K562 (cell line): Measurements from ENCODE around the gene SEZ6. TPM values are rescaled to one million over a fixed set of nuclear protein-coding genes. Genes with fewer than 3 reads are reported as not detected.
A peak's percentile ranks its signal among the peaks of the same experiment; 100 is the strongest.

ENCODE experiments used
- ARID1B ChIP-seq: fragments of 450-650 bp; IDR thresholded peaks from 2 replicates; pipeline ENCODE4 v1.6.1; 2016; ENCODE audit warnings: antibody characterized with exemption, mild to moderate bottlenecking, inconsistent platforms
- C11orf30 ChIP-seq: fragments of 450-650 bp; IDR thresholded peaks from 2 replicates; pipeline ENCODE4 v1.6.1; 2016; ENCODE audit warnings: low read depth, mild to moderate bottlenecking
- CCNT2 ChIP-seq: IDR thresholded peaks from 2 replicates; pipeline ENCODE4 v1.6.1; 2011; ENCODE audit warnings: borderline replicate concordance, low read depth, mild to moderate bottlenecking, moderate library complexity, mixed read lengths, low read length; ENCODE audit not compliant: insufficient read length; ENCODE audit errors: extremely low read depth
- DMBX1 ChIP-seq: fragments of 250-450 bp; sonication (Bioruptor Pico); IDR thresholded peaks from 2 replicates; pipeline ENCODE4 v1.8.0; 2022; ENCODE audit warnings: inconsistent platforms, mild to moderate bottlenecking, moderate library complexity, borderline replicate concordance
- E2F3 ChIP-seq: fragments of 250-450 bp; sonication (Bioruptor Pico); IDR thresholded peaks from 2 replicates; pipeline ENCODE4 v1.4.0; 2020; ENCODE audit warnings: mild to moderate bottlenecking
- EGR1 ChIP-seq: fragments of 450-650 bp; conservative IDR thresholded peaks from 2 replicates; pipeline ENCODE4 v1.6.1; 2017; ENCODE audit warnings: mild to moderate bottlenecking
- FOXJ3 ChIP-seq: sonication (generic); formaldehyde crosslinking; IDR thresholded peaks from 2 replicates; pipeline ENCODE4 v1.4.0; 2020; ENCODE audit warnings: mild to moderate bottlenecking, missing genetic modification reagents
- FOXK2 ChIP-seq, 2 experiments: fragments of 450-650 bp; IDR thresholded peaks in 1 of 2; conservative IDR thresholded peaks in 1 of 2; 2 replicates each; pipeline ENCODE4 v1.6.1; 2016; ENCODE audit warnings: low read depth in 2 of 2, mild to moderate bottlenecking in 1 of 2
- KHSRP ChIP-seq: fragments of 450-650 bp; IDR thresholded peaks from 2 replicates; pipeline ENCODE4 v1.6.1; 2017
- MEF2A ChIP-seq: IDR thresholded peaks from 2 replicates; pipeline ENCODE4 v1.6.1; 2011; ENCODE audit warnings: low read depth, mild to moderate bottlenecking, low read length, moderate library complexity; ENCODE audit not compliant: control insufficient read depth
- MEIS2 ChIP-seq: fragments of 450-650 bp; IDR thresholded peaks from 2 replicates; pipeline ENCODE4 v1.6.1; 2014; ENCODE audit warnings: mild to moderate bottlenecking; ENCODE audit not compliant: partially characterized antibody
- NCOR1 ChIP-seq: fragments of 450-650 bp; IDR thresholded peaks from 2 replicates; pipeline ENCODE4 v1.6.1; 2016; ENCODE audit warnings: mild to moderate bottlenecking, moderate library complexity
- RBFOX2 ChIP-seq: fragments of 200-400 bp; formaldehyde crosslinking; IDR thresholded peaks from 2 replicates; pipeline ENCODE4 v1.6.1; 2017; ENCODE audit warnings: low read depth, mild to moderate bottlenecking, low read length, moderate library complexity
- RBM22 ChIP-seq: fragments of 200-400 bp; formaldehyde crosslinking; IDR thresholded peaks from 2 replicates; pipeline ENCODE4 v1.6.1; 2018; ENCODE audit warnings: low read length, low read depth; ENCODE audit not compliant: poor library complexity, severe bottlenecking
- TEAD2 ChIP-seq: fragments of 450-650 bp; IDR thresholded peaks from 2 replicates; pipeline ENCODE4 v1.6.1; 2016; ENCODE audit warnings: missing genetic modification characterization, control low read depth, missing compliant biosample characterization
- TOE1 ChIP-seq, 2 experiments: fragments of 450-650 bp in 1 of 2; sonication (generic) in 1 of 2; formaldehyde crosslinking in 1 of 2; IDR thresholded peaks; 2 replicates each; pipeline versions ENCODE4 v1.7.1 to v1.8.0; 2016 to 2022; ENCODE audit warnings: borderline replicate concordance in 2 of 2, mild to moderate bottlenecking in 2 of 2, antibody characterized with exemption in 1 of 2, inconsistent platforms in 1 of 2, low read depth in 1 of 2, missing genetic modification reagents in 1 of 2, moderate library complexity in 1 of 2
- ZFP30 ChIP-seq: fragments of 250-450 bp; sonication (Bioruptor Pico); IDR thresholded peaks from 2 replicates; pipeline ENCODE4 v1.8.0; 2022; ENCODE audit warnings: moderate library complexity, mild to moderate bottlenecking, inconsistent platforms, borderline replicate concordance
- ZKSCAN8 ChIP-seq: fragments of 200-800 bp; sonication (Bioruptor generic); IDR thresholded peaks from 2 replicates; pipeline ENCODE4 v1.6.1; 2016; ENCODE audit warnings: missing genetic modification characterization, missing compliant biosample characterization
- ZNF41 ChIP-seq: fragments of 250-450 bp; sonication (Bioruptor Pico); conservative IDR thresholded peaks from 2 replicates; pipeline ENCODE4 v1.4.0; 2020; ENCODE audit warnings: mild to moderate bottlenecking
- ZNF589 ChIP-seq: fragments of 200-800 bp; sonication (Bioruptor generic); IDR thresholded peaks from 2 replicates; pipeline ENCODE4 v1.6.1; 2016; ENCODE audit warnings: low read depth, missing genetic modification characterization, missing compliant biosample characterization
- ZNF785 ChIP-seq: fragments of 250-450 bp; sonication (Bioruptor Pico); IDR thresholded peaks from 2 replicates; pipeline ENCODE4 v1.4.0; 2020; ENCODE audit warnings: mild to moderate bottlenecking
- polyA plus RNA-seq, 8 experiments: library from polyadenylated mRNA; depleted of rRNA in 4 of 8; stranded (reverse) in 5 of 8; unstranded in 3 of 8; fragments of >200 nt; fragmentation: Nextera tagmentation in 2 of 8; fragmentation: Illumina TruSeq in 1 of 8; extraction: Ambion mirVana in 2 of 8; extraction: Trizol in 1 of 8; gene quantifications; 2 replicates each; pipeline versions ENCODE4 v1.2.1 to v1.2.3, GENCODE V29; 2011 to 2014; ENCODE audit warnings: inconsistent platforms in 1 of 8, missing spikeins in 1 of 8
- total RNA-seq, 7 experiments: library from RNA; depleted of rRNA in 6 of 7; stranded (reverse); fragments of >200 nt in 6 of 7; fragmentation: Illumina TruSeq in 2 of 7; extraction: Trizol in 2 of 7; gene quantifications; 2 replicates each; pipeline versions ENCODE4 v1.2.1 to v1.2.3, GENCODE V29; 2011 to 2021; ENCODE audit warnings: low replicate concordance in 1 of 7
- TF ChIP-seq, protein P1 (sequence below): sonication (generic); formaldehyde crosslinking; IDR thresholded peaks from 2 replicates; pipeline ENCODE4 v1.5.0; 2020; ENCODE audit warnings: missing genetic modification reagents
- TF ChIP-seq, protein P2 (sequence below): fragments of 450-650 bp; IDR thresholded peaks from 2 replicates; pipeline ENCODE4 v1.6.1; 2018; ENCODE audit warnings: mild to moderate bottlenecking, low read depth; ENCODE audit not compliant: partially characterized antibody
- TF ChIP-seq, protein P3 (sequence below): fragments of 200-400 bp; formaldehyde crosslinking; IDR thresholded peaks from 2 replicates; pipeline ENCODE4 v1.6.1; 2017; ENCODE audit warnings: mild to moderate bottlenecking, low read depth, low read length, moderate library complexity
- TF ChIP-seq, protein P4 (sequence below): fragments of 250-450 bp; sonication (Bioruptor Pico); IDR thresholded peaks from 2 replicates; pipeline ENCODE4 v1.8.0; 2021; ENCODE audit warnings: moderate library complexity, mild to moderate bottlenecking, inconsistent platforms

Gene SEZ6
- total and polyA plus RNA-seq, 9 of the 15 experiments (the other 6 are each of a cell fraction or from before 2014, with no cell fraction given) = not detected

DNA sequence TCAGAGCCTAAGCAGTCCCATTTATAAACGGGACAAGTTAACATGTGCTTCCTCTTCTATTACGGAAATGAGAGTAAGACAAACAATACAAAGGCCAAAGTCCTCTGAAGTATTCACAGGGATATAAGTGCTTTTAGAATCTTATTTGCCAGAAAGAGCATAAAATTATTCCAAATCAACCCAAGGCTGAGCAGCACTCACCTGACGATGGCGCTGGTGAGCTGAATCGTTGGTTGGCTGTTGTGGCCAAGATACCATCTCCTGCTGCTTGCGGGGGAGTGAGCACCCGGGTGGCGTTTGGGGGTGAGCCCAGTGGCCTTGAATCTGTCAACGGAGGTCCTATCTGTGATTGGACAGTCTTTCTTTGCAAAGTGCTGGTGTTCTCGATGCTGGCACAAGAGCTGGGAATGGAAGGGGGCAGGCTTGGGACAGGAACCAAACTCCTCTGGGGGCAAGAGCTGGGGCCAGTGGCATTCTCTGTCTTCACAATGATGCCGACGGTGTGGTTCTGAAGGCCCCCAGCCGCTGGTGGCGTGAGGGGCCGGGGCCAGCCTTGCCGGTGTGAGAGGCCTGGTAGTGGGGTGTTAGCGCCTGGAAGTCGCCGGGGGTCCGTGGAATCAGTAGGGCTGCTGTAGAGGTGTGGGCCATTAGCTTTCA, 93.4 kb downstream of the SEZ6 start (continued):
- TF ChIP-seq, protein P1, sequence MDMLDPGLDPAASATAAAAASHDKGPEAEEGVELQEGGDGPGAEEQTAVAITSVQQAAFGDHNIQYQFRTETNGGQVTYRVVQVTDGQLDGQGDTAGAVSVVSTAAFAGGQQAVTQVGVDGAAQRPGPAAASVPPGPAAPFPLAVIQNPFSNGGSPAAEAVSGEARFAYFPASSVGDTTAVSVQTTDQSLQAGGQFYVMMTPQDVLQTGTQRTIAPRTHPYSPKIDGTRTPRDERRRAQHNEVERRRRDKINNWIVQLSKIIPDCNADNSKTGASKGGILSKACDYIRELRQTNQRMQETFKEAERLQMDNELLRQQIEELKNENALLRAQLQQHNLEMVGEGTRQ (CRISPR knock-in tag) = no peak
- TF ChIP-seq FOXK2 (conservative IDR thresholded peaks at IDR 0.05 in 1 of 2, IDR thresholded peaks at IDR 0.05 in 1 of 2; ENCODE audit: low read depth in 2 of 2) = peak; percentile 63 to 65
- no peak for TF ChIP-seq RBFOX2
- no peak for TF ChIP-seq DMBX1
- no peak for TF ChIP-seq E2F3 (CRISPR knock-in tag)
- TF ChIP-seq, protein P2, sequence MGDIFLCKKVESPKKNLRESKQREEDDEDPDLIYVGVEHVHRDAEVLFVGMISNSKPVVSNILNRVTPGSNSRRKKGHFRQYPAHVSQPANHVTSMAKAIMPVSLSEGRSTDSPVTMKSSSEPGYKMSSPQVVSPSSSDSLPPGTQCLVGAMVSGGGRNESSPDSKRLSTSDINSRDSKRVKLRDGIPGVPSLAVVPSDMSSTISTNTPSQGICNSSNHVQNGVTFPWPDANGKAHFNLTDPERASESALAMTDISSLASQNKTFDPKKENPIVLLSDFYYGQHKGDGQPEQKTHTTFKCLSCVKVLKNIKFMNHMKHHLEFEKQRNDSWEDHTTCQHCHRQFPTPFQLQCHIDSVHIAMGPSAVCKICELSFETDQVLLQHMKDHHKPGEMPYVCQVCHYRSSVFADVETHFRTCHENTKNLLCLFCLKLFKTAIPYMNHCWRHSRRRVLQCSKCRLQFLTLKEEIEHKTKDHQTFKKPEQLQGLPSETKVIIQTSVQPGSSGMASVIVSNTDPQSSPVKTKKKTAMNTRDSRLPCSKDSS = no peak
- no peak for TF ChIP-seq ZNF589
- no peak for TF ChIP-seq MEF2A
- peak; percentile 96 for TF ChIP-seq MEIS2
- TF ChIP-seq TOE1 (IDR thresholded peaks at IDR 0.05; ENCODE audit: borderline replicate concordance) = 0 out of 2 replicates have a peak, but pooled peaks have one; percentile 49
- no peak for TF ChIP-seq TOE1 (CRISPR knock-in tag; IDR thresholded peaks at IDR 0.05; ENCODE audit: borderline replicate concordance, low read depth)
- TF ChIP-seq, protein P3, sequence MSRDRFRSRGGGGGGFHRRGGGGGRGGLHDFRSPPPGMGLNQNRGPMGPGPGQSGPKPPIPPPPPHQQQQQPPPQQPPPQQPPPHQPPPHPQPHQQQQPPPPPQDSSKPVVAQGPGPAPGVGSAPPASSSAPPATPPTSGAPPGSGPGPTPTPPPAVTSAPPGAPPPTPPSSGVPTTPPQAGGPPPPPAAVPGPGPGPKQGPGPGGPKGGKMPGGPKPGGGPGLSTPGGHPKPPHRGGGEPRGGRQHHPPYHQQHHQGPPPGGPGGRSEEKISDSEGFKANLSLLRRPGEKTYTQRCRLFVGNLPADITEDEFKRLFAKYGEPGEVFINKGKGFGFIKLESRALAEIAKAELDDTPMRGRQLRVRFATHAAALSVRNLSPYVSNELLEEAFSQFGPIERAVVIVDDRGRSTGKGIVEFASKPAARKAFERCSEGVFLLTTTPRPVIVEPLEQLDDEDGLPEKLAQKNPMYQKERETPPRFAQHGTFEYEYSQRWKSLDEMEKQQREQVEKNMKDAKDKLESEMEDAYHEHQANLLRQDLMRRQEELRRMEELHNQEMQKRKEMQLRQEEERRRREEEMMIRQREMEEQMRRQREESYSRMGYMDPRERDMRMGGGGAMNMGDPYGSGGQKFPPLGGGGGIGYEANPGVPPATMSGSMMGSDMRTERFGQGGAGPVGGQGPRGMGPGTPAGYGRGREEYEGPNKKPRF = no peak
- TF ChIP-seq ZNF41 (CRISPR knock-in tag) = no peak
- TF ChIP-seq, protein P4, sequence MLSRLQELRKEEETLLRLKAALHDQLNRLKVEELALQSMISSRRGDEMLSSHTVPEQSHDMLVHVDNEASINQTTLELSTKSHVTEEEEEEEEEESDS (CRISPR knock-in tag) = no peak
- TF ChIP-seq C11orf30 = no peak
- TF ChIP-seq CCNT2 = peak; percentile 67
- no peak for TF ChIP-seq ZFP30 (CRISPR knock-in tag)
- TF ChIP-seq ZKSCAN8 (CRISPR knock-in tag) = no peak
- TF ChIP-seq ZNF785 = no peak
- TF ChIP-seq FOXJ3 (CRISPR knock-in tag) = no peak
- peak; percentile 97 for TF ChIP-seq EGR1
- TF ChIP-seq RBM22 = peak; percentile 73
- peak; percentile 93 for TF ChIP-seq ARID1B
- no peak for TF ChIP-seq KHSRP
- TF ChIP-seq NCOR1 = peak; percentile 78
- no peak for TF ChIP-seq TEAD2 (tag)
